IPS-20b (cell line): Measurements from ENCODE around the gene UBE2L3.
A peak's percentile ranks its signal among the peaks of the same experiment; 100 is the strongest.
"Not testable (repeated sequence)": the region's sequence is repeated elsewhere in the genome, so short reads cannot be mapped to it uniquely, and the experiment has no call there.

Source experiments
- H3K27ac ChIP-seq: one replicate; pipeline ENCODE4 v1.5.1; 2013; ENCODE audit warnings: low read length
- H3K27me3 ChIP-seq: 2 replicates; pipeline ENCODE4 v1.6.1; 2013; ENCODE audit warnings: mild to moderate bottlenecking, low read length, inconsistent platforms; ENCODE audit not compliant: insufficient read depth
- H3K36me3 ChIP-seq: 2 replicates; pipeline ENCODE4 v1.6.1; 2013; ENCODE audit warnings: low read depth, mild to moderate bottlenecking, inconsistent platforms, low read length, moderate library complexity; ENCODE audit not compliant: insufficient read depth
- H3K4me1 ChIP-seq: 2 replicates; pipeline ENCODE4 v1.6.1; 2013; ENCODE audit warnings: mild to moderate bottlenecking, control low read depth, inconsistent platforms, low read length, moderate library complexity; ENCODE audit not compliant: insufficient read depth
- H3K4me3 ChIP-seq: 2 replicates; pipeline ENCODE4 v1.5.1; 2013; ENCODE audit warnings: mild to moderate bottlenecking, low read length, inconsistent platforms
- H3K9ac ChIP-seq: 2 replicates; pipeline ENCODE4 v1.6.1; 2013; ENCODE audit warnings: low read depth, mild to moderate bottlenecking, inconsistent platforms, low read length, moderate library complexity
- H3K9me3 ChIP-seq: 2 replicates; pipeline ENCODE4 v1.6.1; 2013; ENCODE audit warnings: mild to moderate bottlenecking, low read depth, low read length, inconsistent platforms; ENCODE audit not compliant: insufficient read depth

Gene UBE2L3

DNA sequence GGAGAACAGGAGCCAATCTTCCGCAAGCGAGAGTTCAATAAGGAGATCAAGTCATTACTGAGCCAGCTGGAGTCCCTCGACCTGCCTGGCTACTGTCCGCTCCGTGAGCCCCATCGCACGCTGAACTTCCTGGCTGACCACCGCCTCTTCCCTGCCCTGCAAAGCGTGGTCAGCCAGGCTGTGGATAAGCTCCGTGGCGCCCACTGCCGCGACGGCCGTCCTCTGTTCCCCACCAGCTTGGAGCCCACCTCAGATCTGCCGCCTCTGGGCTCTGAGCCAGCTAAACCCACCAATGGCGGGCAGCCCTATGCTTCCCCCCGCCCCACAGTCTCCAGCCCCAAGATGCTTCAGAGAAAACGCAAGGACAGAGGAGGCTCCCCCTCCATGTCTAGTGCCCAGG lies 67.3 kb downstream of the UBE2L3 start:
- Histone ChIP-seq H3K36me3 (no peaks in the 10 kb centered on the region), H3K9ac (no peak overlapping the region), H3K27ac (no peak overlapping the region), H3K9me3 (no peaks in the 10 kb centered on the region), H3K4me1 (no peaks in the 10 kb centered on the region), H3K27me3 (no peaks in the 10 kb centered on the region), H3K4me3 (no peak overlapping the region)

DNA sequence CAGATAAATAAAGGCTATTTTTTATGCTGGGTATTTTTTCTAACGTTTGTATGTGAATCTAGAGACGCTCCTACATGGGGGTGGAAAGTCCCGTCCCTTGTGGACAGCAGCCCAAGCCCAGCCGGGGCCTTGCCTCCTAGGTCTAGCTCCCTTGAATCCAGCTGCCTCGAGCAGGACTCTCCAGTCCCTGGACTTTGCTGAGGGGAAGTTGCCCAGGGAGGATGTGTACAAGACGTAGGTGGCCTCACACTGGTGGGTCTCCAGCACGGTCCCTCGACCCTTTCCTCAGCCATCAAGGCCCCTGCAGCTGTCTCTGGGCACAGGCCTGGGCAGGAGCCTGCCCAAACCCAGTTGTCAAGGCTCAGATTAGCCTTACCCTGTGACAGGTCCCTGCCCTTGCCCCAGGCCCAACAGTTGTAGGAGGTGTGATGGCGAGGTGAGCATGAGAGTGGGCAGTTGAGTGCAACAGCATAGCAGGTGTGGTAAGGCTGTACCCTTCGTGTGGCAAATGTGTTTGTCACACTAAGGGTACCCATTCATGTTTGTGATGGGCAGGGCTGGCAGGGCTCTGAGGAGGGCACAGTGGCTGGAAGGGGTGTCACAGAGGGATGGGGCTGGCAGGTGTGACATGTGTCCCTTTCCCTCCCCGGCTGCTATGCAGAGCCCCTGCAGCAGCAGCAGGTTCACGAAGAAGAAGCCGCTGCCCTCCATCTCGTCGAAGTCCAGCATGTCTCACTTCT lies 68.4 kb downstream of the UBE2L3 start:
- peaks cover 5% of the 10 kb centered on the region for H3K27me3 ChIP-seq
- no peak overlapping the region for H3K4me3 ChIP-seq
- H3K9me3 ChIP-seq = no peaks in the 10 kb centered on the region
- no peak overlapping the region for H3K9ac ChIP-seq
- no peaks in the 10 kb centered on the region for H3K36me3 ChIP-seq
- no peak overlapping the region for H3K27ac ChIP-seq
- peaks cover 1% of the 10 kb centered on the region; the same call in 1 of the 2 replicates for H3K4me1 ChIP-seq

DNA sequence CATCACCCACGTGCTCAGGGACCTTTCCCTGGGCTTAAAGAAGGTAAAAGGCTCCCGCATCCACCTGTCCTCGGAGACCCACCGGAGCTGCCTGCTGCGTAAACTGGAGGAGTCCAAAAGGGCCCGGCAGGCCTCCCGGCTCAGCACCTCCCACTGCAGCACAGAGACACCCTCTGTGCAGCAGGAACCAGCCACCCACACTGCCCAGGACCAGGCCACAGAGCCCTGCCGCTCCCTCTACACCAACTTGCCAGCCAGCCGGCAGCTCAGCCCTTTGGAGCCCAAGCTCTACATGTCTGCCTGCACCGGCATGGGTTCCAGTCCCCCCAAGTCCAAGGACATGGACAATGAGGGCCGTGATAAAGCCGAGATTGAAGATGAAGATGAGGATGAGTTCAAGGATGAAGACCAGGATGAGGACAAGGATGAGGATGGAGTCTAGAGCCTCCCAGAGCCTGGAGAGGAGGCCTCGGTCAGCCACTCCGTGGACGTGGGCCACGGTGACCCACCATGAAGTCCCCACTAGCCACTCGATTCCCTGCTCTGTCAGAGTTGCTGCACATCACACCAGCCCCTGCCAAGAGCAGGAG lies 69.2 kb downstream of the UBE2L3 start:
- Histone ChIP-seq H3K9me3 (no peaks in the 10 kb centered on the region), H3K4me3 (no peak overlapping the region), H3K4me1 (peaks cover 5% of the 10 kb centered on the region; the same call in 1 of the 2 replicates), H3K9ac (no peak overlapping the region), H3K36me3 (no peaks in the 10 kb centered on the region), H3K27ac (no peak overlapping the region), H3K27me3 (peaks cover 13% of the 10 kb centered on the region)

DNA sequence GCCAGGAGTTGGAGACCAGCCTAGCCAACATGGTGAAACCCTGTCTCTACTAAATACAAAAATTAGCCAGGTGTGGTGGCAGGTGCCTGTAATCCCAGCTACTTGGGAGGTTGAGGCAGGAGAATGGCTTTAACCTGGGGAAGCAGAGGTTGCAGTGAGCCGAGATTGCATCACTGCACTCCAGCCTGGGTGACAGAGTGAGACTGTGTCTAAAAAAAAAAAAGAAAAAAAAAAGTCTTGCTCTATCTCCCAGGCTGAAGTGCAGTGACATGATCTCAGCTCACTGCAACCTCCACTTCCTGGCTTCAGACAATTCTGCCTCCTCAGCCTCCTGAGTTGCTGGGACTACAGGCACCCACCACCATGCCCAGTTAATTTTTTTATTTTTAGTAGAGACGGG lies 69.9 kb downstream of the UBE2L3 start:
- H3K9ac ChIP-seq, H3K9me3 ChIP-seq, H3K36me3 ChIP-seq, H3K27ac ChIP-seq, H3K4me3 ChIP-seq, H3K4me1 ChIP-seq: not testable (repeated sequence)
- H3K27me3 ChIP-seq = peaks cover 13% of the 10 kb centered on the region

DNA sequence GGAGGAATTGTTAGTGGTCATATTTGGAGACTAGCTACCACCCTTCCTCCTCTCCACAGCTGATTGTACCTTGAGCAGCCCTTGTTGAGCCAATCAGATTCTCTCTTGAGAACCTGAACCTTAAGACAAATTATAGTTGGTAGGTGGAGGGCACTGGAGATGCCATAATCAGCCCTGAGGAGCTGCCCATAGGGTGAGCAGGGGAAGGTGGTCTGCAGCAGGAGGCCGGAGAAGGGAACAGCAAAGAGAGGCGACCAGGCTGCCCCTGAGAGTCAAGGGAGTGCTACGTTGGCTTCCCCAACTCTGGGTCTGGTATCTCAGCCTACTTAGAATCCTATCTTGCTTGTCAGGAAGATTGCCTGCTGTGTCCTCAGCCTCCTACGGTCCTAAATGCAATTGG lies 71.8 kb downstream of the UBE2L3 start:
- Histone ChIP-seq H3K27ac (no peak overlapping the region), H3K9me3 (no peaks in the 10 kb centered on the region), H3K27me3 (peaks cover 17% of the 10 kb centered on the region), H3K4me1 (peaks cover 5% of the 10 kb centered on the region; the same call in 1 of the 2 replicates), H3K36me3 (no peaks in the 10 kb centered on the region; the same call in 1 of the 2 replicates), H3K9ac (no peak overlapping the region), H3K4me3 (no peak overlapping the region)

DNA sequence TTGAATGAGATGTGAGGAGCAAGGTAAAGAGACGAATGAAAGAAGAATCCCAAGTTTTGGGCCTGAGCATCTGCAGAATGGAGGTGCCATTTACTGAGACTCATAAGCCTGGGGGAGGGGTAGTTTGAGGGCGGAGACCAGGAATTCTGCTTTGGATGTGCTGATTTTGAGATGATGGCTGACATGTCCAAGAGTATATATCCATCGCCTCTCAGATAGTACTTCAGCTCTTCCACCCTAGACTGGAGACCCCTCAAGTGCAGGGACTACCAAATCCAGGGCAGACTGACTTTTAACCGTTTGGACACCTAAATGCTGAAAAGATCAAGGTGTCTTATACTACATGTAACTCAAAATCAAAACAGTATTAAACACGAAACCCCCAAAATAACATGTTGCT lies 73.3 kb downstream of the UBE2L3 start:
- Histone ChIP-seq H3K9me3 (no peaks in the 10 kb centered on the region), H3K36me3 (peaks cover 4% of the 10 kb centered on the region; the same call in 1 of the 2 replicates), H3K4me3 (no peak overlapping the region; the same call in 1 of the 2 replicates), H3K27ac (no peak overlapping the region), H3K9ac (peak overlapping the region; percentile 72; the same call in 1 of the 2 replicates), H3K4me1 (peaks cover 5% of the 10 kb centered on the region; the same call in 1 of the 2 replicates), H3K27me3 (peaks cover 17% of the 10 kb centered on the region)

DNA sequence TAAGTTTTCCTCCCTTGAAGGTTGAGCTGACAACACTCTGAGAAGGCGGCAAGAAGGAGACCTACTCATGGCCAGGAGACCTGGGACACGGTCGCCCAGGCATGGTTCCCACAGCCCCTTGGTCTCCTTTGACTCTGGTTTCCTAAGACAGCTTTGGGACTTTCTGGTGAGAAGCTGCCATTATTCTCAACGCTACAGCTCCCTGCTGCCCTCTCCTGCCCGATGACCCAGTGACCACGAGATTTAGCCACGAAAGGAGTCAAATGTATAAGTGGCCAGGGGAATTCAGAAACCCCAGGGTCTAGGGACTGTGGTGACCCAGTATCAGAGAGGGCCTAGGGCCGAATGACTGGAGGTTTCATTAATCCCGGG lies 73.9 kb downstream of the UBE2L3 start:
- peak overlapping the region; percentile 24 for H3K27ac ChIP-seq
- H3K9ac ChIP-seq = peak overlapping the region; percentile 72; the same call in 1 of the 2 replicates
- peaks cover 7% of the 10 kb centered on the region for H3K36me3 ChIP-seq
- peak overlapping the region; percentile 77 for H3K4me3 ChIP-seq
- H3K27me3 ChIP-seq = peaks cover 17% of the 10 kb centered on the region
- H3K4me1 ChIP-seq = peaks cover 5% of the 10 kb centered on the region; the same call in 1 of the 2 replicates
- no peaks in the 10 kb centered on the region for H3K9me3 ChIP-seq

DNA sequence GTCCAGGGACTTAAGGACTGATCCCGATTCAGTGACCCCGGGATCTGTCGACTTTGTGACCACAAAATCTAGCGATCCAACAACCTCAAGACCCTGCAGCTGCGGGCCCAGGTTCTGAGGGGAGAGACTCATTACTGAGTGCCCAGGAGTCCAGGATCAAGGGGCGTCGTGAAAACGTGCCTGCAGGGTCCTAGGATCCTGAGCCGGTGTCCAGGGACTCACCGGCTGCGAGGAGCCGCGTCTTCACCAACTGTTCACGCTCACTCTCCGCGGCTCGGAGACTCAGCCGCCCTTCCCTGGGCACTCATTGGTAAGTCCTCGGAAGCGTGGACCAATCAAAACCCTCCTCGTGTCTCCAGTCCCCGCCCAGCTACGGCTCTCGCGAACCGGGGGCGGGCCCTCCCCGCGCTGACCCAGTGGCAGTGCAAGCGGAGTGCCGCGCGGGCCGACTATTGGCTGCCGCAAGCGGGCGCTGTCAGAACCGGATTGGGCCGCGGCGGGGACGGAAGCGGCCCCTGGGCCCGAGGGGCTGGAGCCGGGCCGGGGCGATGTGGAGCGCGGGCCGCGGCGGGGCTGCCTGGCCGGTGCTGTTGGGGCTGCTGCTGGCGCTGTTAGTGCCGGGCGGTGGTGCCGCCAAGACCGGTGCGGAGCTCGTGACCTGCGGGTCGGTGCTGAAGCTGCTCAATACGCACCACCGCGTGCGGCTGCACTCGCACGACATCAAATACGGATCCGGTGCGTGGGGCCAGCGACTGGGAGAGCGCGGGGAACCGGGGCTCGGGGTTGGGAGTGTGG lies 74.5 kb downstream of the UBE2L3 start, which contains the start of gene SDF2L1:
Gene SDF2L1, plus strand, starts transcription at position 514 of the 795 bp plus-strand sequence. Its CDS starts 35 bp downstream, at position 549.
- Histone ChIP-seq H3K9ac (peak within 1 kb of the TSS; percentile 72), H3K4me3 (peak within 1 kb of the TSS; percentile 77), H3K27ac (peak within 1 kb of the TSS; percentile 24), H3K36me3 (peaks cover 8% of the 10 kb centered on the region), H3K27me3 (peaks cover 17% of the 10 kb centered on the region), H3K4me1 (peaks cover 5% of the 10 kb centered on the region; the same call in 1 of the 2 replicates), H3K9me3 (no peaks in the 10 kb centered on the region)

DNA sequence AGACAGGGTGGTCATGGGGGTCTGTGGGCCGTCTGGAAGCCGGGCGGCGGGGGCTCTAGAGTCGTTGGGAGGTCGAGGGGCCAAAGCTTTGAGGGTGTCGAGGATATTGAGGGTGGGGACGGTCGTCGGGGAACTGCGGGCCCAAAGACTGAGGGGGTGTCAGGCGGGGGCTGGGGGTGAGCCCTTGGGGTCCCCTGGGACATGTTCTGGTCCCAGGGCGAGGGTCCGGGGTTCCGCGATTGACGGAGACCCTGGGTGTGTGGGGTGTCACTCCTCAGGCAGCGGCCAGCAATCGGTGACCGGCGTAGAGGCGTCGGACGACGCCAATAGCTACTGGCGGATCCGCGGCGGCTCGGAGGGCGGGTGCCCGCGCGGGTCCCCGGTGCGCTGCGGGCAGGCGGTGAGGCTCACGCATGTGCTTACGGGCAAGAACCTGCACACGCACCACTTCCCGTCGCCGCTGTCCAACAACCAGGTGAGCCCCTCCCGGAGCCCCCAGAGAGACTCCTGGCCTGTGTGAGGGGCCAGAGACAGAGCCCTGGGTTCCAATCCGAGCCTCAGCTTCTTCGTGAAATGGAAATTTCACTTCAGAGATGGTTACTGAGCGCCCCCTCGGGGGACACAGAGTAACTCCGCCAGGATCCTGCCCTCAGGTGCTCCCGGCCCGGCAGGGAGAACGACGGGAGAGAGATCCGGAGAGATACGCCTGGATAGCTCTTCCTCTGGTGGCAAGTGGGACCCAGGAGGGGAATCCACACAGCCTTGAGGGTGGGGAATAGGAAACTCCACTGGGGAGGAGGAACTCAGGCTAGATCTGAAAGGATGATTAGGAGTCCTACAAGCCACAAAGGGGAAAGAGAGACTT lies 75.3 kb downstream of the UBE2L3 start:
- peaks cover 17% of the 10 kb centered on the region for H3K27me3 ChIP-seq
- no peaks in the 10 kb centered on the region for H3K9me3 ChIP-seq
- H3K4me3 ChIP-seq = peak overlapping the region; percentile 77
- H3K36me3 ChIP-seq = peaks cover 8% of the 10 kb centered on the region
- no peak overlapping the region for H3K27ac ChIP-seq
- peak overlapping the region; percentile 67; the same call in 1 of the 2 replicates for H3K9ac ChIP-seq
- H3K4me1 ChIP-seq = peaks cover 5% of the 10 kb centered on the region; the same call in 1 of the 2 replicates

DNA sequence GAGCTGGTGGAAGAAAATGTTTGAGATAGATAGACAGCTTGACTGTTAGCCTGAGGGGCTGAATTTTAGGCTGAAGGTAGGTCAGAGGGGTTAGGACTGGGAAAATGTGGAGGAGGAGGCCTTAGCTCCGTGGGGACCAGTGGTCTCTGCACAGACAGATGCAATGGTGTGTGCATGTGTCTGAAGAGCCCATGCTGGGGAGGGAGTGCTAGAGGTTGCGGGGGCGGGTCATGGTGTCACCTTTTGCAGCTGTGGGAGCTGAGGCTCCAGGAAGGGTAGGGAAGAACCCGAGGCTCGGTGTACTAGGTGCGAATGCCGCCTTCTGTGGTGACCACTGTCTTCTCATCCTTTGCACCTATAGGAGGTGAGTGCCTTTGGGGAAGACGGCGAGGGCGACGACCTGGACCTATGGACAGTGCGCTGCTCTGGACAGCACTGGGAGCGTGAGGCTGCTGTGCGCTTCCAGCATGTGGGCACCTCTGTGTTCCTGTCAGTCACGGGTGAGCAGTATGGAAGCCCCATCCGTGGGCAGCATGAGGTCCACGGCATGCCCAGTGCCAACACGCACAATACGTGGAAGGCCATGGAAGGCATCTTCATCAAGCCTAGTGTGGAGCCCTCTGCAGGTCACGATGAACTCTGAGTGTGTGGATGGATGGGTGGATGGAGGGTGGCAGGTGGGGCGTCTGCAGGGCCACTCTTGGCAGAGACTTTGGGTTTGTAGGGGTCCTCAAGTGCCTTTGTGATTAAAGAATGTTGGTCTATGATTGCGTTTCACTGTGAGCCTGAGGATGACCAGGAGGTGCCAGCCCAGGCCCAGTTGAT lies 76.2 kb downstream of the UBE2L3 start:
- peak overlapping the region; percentile 77; the same call in 1 of the 2 replicates for H3K4me3 ChIP-seq
- peaks cover 9% of the 10 kb centered on the region for H3K36me3 ChIP-seq
- H3K27ac ChIP-seq = no peak overlapping the region
- H3K9me3 ChIP-seq = no peaks in the 10 kb centered on the region
- H3K9ac ChIP-seq = no peak overlapping the region
- H3K4me1 ChIP-seq = peaks cover 5% of the 10 kb centered on the region; the same call in 1 of the 2 replicates
- H3K27me3 ChIP-seq = peaks cover 17% of the 10 kb centered on the region
